ENCODE measurements around the gene RC3H2. TPM values are rescaled to one million over a fixed set of nuclear protein-coding genes. Genes with fewer than 3 reads are reported as not detected.

The RC3H2 gene
- total and polyA plus RNA-seq, 4 donors = 5.9 to 26.4 (median 16.9) TPM

- 97% methylated on average over 8 of the region's 8 CpGs for WGBS
- no peak for DNase-seq (ENCODE audit: low spot score)
- TF ChIP-seq TAF1 (conservative IDR thresholded peaks at IDR 0.05) (no peak), NR2F2 (IDR thresholded peaks at IDR 0.05) (no peak), GABPA (IDR thresholded peaks at IDR 0.05 in 1 of 2, conservative IDR thresholded peaks at IDR 0.05 in 1 of 2) (no peak), JUND (IDR thresholded peaks at IDR 0.05) (no peak), HNF4G (IDR thresholded peaks at IDR 0.05) (no peak), RAD21 (IDR thresholded peaks at IDR 0.05) (no peak), ZBTB33 (IDR thresholded peaks at IDR 0.05) (no peak), HNF4A (conservative IDR thresholded peaks at IDR 0.05) (no peak), CTCF (IDR thresholded peaks at IDR 0.05; ENCODE audit: low read depth, low read length, missing input control) (no peak), YY1 (IDR thresholded peaks at IDR 0.05) (no peak), RXRA (IDR thresholded peaks at IDR 0.05) (no peak), EGR1 (IDR thresholded peaks at IDR 0.05; ENCODE audit: low read depth in 2 of 2) (no peak), ATF3 (IDR thresholded peaks at IDR 0.05) (no peak), FOXA2 (IDR thresholded peaks at IDR 0.05) (no peak), REST (IDR thresholded peaks at IDR 0.05) (no peak)
- no peaks in the 10 kb centered on the region for H3K4me1 ChIP-seq (ENCODE audit: control insufficient read depth in 4 of 4, insufficient read depth in 4 of 4, low read length in 3 of 4)
- H3K9ac ChIP-seq (ENCODE audit: low read depth in 1 of 2, low read length in 2 of 2) = no peak overlapping the region
- no peaks in the 10 kb centered on the region for H3K9me3 ChIP-seq (ENCODE audit: control insufficient read depth in 4 of 4, low read length in 3 of 4)
- no peaks in the 10 kb centered on the region for H3K27me3 ChIP-seq (ENCODE audit: control insufficient read depth in 4 of 4, insufficient read depth in 4 of 4, low read length in 3 of 4)
- H3K36me3 ChIP-seq (ENCODE audit: control insufficient read depth in 4 of 4, insufficient read depth in 3 of 4, low read depth in 1 of 4, low read length in 3 of 4) = peaks cover 0 to 8% (median 6%) of the 10 kb centered on the region in 4 donors
- H3K27ac ChIP-seq (ENCODE audit: low read depth in 1 of 2, low read length in 2 of 2) = no peak overlapping the region
- H3K4me3 ChIP-seq (ENCODE audit: low read depth in 1 of 3, low read length in 3 of 3) = no peak overlapping the region
These were observed 17.6 kb upstream of the RC3H2 start for GRCh38 chr9:122922713-122923112.

- no peak for DNase-seq (ENCODE audit: low spot score)
- no peaks in the 10 kb centered on the region for H3K27me3 ChIP-seq (ENCODE audit: control insufficient read depth in 4 of 4, insufficient read depth in 4 of 4, low read length in 3 of 4)
- peaks cover 0 to 8% (median 6%) of the 10 kb centered on the region in 4 donors for H3K36me3 ChIP-seq (ENCODE audit: control insufficient read depth in 4 of 4, insufficient read depth in 3 of 4, low read depth in 1 of 4, low read length in 3 of 4)
- TF ChIP-seq RAD21 (IDR thresholded peaks at IDR 0.05) = no peak
- no peak overlapping the region for H3K9ac ChIP-seq (ENCODE audit: low read depth in 1 of 2, low read length in 2 of 2)
- H3K9me3 ChIP-seq (ENCODE audit: control insufficient read depth in 4 of 4, low read length in 3 of 4) = no peaks in the 10 kb centered on the region
- peaks cover 0 to 4% (median 3%) of the 10 kb centered on the region in 4 donors for H3K4me1 ChIP-seq (ENCODE audit: control insufficient read depth in 4 of 4, insufficient read depth in 4 of 4, low read length in 3 of 4)
- no peak overlapping the region for H3K27ac ChIP-seq (ENCODE audit: low read depth in 1 of 2, low read length in 2 of 2)
- 90% methylated on average over 2 of the region's 2 CpGs for WGBS
- H3K4me3 ChIP-seq (ENCODE audit: low read depth in 1 of 3, low read length in 3 of 3) = no peak overlapping the region
These were observed 13.2 kb upstream of the RC3H2 start for GRCh38 chr9:122918310-122918709.

All from liver (tissue), 9 donors.